Astrocyte of the cerebellum (primary cell): ENCODE data around the gene CDKN1B.

Source experiments
- DNase-seq: peaks from one replicate; pipeline ENCODE4 v3.0.0-alpha.2; 2011; ENCODE audit warnings: low read depth
- H3K4me3 ChIP-seq: 2 replicates; pipeline ENCODE4 v1.5.1; 2011; ENCODE audit warnings: mild to moderate bottlenecking, low read depth, low read length, moderate library complexity
- in situ Hi-C: cut with HindIII; loops from 2 replicates; pipeline ENCODE4 v1.10.0; 2017; ENCODE audit warnings: low sequenced_read_pairs
- TF ChIP-seq, protein P1 (sequence below): IDR thresholded peaks from 2 replicates; pipeline ENCODE4 v1.5.1; 2012; ENCODE audit warnings: low read length, low read depth, moderate library complexity, mild to moderate bottlenecking; ENCODE audit errors: missing control alignments

CDKN1B gene

DNA sequence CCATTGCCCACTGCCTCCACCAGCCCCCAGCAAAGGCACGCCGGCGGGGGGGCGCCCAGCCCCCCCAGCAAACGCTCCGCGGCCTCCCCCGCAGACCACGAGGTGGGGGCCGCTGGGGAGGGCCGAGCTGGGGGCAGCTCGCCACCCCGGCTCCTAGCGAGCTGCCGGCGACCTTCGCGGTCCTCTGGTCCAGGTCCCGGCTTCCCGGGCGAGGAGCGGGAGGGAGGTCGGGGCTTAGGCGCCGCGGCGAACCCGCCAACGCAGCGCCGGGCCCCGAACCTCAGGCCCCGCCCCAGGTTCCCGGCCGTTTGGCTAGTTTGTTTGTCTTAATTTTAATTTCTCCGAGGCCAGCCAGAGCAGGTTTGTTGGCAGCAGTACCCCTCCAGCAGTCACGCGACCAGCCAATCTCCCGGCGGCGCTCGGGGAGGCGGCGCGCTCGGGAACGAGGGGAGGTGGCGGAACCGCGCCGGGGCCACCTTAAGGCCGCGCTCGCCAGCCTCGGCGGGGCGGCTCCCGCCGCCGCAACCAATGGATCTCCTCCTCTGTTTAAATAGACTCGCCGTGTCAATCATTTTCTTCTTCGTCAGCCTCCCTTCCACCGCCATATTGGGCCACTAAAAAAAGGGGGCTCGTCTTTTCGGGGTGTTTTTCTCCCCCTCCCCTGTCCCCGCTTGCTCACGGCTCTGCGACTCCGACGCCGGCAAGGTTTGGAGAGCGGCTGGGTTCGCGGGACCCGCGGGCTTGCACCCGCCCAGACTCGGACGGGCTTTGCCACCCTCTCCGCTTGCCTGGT, at the start of gene CDKN1B:
TSS of gene CDKN1B (plus strand) at position 576 of the 793 bp plus-strand sequence. CDS start 472 bp downstream, outside the sequence.
- TF ChIP-seq, protein P1, sequence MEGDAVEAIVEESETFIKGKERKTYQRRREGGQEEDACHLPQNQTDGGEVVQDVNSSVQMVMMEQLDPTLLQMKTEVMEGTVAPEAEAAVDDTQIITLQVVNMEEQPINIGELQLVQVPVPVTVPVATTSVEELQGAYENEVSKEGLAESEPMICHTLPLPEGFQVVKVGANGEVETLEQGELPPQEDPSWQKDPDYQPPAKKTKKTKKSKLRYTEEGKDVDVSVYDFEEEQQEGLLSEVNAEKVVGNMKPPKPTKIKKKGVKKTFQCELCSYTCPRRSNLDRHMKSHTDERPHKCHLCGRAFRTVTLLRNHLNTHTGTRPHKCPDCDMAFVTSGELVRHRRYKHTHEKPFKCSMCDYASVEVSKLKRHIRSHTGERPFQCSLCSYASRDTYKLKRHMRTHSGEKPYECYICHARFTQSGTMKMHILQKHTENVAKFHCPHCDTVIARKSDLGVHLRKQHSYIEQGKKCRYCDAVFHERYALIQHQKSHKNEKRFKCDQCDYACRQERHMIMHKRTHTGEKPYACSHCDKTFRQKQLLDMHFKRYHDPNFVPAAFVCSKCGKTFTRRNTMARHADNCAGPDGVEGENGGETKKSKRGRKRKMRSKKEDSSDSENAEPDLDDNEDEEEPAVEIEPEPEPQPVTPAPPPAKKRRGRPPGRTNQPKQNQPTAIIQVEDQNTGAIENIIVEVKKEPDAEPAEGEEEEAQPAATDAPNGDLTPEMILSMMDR = no peak
- in situ Hi-C loops = loop anchor here (25.0 kb wide), 1 partner anchor 330 kb away; no protein-coding TSS in a partner anchor
- DNase-seq = peak; percentile 79
- peak within 1 kb of the TSS; percentile 82 for H3K4me3 ChIP-seq

DNA sequence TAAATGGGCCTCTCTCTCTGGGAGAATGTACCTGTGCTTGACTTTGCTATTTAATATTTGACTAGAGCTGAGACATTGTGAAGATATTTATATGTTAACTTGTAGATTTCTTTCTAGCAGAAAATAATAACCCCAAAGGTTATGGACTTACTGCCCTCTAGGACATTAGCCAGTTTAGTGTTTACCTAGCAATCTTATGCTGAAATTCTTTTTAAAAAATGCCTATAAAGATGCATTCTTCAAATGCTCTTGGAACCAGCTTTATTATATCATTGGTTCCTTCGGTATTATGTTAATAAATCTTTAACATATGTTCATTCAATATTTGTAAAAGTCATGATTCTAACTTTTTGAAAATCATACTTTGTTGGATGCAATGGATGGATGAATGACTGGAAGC, 49.2 kb upstream of the CDKN1B start:
- DNase-seq = no peak
- TF ChIP-seq, protein P1 = no peak
- in situ Hi-C loops = no loop called here
- no peak overlapping the region for H3K4me3 ChIP-seq

DNA sequence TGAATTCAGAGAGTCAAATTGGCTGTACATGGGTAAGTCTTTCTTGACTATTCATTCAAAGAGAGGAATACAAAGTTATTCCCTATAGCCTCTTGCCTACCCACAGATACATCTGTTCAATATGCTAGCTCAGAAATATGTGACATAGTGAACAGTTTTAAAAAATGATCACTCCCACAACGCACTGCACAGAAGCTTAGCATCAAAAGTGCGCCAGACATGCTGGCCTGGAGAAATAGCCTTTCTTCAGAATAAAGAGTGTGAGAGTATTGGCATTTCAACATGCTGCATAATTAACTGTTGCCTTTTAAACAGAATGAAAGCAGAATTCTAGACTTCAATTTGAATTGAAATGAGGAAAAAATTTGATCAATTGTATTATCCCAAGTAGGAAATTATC, 48.1 kb upstream of the CDKN1B start:
- DNase-seq = no peak
- TF ChIP-seq, protein P1 = no peak
- no peak overlapping the region for H3K4me3 ChIP-seq
- in situ Hi-C loops = no loop called here

DNA sequence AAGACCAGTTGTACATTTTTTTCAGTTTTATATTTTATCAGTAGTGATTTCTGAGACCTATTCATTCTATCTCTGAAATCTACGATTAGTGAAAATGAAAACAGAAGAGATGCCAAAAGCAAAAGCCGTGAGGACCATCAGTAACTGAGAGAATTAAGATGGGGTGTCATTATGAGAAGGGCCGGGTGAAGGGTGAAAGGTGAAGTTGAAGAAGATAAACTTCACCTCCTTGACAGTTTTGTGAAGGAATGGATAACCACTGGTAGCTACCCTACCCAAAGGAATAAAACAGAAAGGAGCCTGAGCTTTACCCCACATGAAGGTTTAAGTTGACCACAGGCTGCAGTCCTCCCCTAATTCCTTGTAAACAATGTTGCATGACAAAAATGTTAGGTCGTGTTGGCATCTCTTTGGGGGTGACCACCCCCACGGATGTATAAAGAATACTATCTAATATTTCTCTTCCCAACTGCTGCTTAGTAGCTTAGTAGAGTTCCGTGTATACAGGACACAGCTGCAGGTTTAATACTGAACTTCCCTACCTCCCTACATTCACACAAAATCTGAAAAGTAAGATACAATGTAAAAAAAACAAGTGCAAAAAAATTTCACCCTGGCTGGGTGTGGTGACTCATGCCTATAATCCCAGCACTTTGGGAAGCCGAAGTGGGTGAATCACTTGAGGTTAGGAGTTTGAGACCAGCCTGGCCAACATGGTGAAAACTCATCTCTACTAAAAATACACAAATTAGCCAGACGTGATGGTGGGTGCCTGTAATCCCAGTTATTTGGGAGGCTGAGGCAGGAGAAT, 45.1 kb upstream of the CDKN1B start:
- in situ Hi-C loops = no loop called here
- TF ChIP-seq, protein P1 = no peak
- DNase-seq = no peak
- no peak overlapping the region for H3K4me3 ChIP-seq

DNA sequence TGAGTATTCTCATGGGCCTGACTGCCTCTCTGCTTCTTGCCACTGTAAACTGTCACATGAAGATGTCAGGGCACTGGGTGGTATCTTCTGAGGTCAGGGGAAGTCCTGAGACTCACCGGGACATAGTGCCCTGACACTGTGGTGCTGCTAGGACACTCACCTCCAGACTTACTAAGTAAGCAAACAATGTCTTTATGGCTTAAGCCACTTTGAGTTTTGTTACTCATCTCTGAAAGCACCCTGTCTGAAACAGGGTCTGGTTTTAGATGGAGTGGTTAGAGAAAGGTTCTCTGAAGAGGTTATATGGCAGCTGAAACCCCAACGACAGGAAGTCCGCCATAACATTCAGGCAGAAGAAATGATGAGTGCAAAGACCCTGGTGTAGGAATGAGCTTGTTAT, 43.9 kb upstream of the CDKN1B start:
- H3K4me3 ChIP-seq = no peak overlapping the region
- DNase-seq = no peak
- in situ Hi-C loops = no loop called here
- TF ChIP-seq, protein P1 = no peak

DNA sequence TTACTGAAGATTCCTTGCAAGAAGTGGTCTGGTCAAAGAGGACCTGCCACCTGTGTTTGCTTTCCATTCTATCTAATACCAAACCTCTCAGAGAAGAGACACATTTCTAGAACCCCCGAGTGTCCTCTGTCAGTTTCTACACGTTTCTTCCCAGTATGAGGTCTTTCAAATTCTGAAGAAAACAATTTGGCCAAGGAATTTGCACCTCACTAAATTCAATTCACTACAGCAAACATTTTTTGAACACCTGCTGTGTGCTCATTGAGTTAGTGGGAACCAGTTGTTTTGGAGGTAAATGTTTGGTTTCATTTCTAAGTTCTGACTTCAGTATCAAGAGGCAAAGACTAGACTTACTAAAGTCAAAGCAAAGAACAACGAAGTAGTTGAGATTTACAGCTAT, 40.6 kb upstream of the CDKN1B start:
- DNase-seq = no peak
- no peak overlapping the region for H3K4me3 ChIP-seq
- TF ChIP-seq, protein P1 = no peak
- in situ Hi-C loops = no loop called here
